HepG2 (cell line): ENCODE results near the gene USP40. TPM values are rescaled to one million over a fixed set of nuclear protein-coding genes. Genes with fewer than 3 reads are reported as not detected.

Experiments used
- ATAC-seq: fragments of 200-7000 bp; cut with Tn5 transposase; 3 replicates; pipeline ENCODE4 v1.9.1; 2020; ENCODE audit warnings: mild to moderate bottlenecking, moderate library complexity
- BruUV-seq: library from RNA; stranded (reverse); fragments of 400-500 nt; replicated peaks from 2 replicates; lab custom pipeline; 2021; lab: Mats Ljungman, UMichigan
- CTCF ChIA-PET: fragments of 300-600 bp; formaldehyde crosslinking; extraction: SDS; loops from one replicate; lab custom pipeline; 2021; ENCODE audit warnings: low total read pairs, inconsistent platforms, low intra/inter-chr PET ratio; lab: Yijun Ruan, JAX
- POLR2A ChIA-PET: fragments of 350-600 bp; sonication (Branson Sonifier 250); formaldehyde crosslinking; loops from one replicate; lab custom pipeline; 2020; ENCODE audit warnings: antibody characterized with exemption, inconsistent platforms; lab: Yijun Ruan, JAX
- DNase-seq: peaks from one replicate; pipeline ENCODE4 v3.0.0-alpha.2; 2015; ENCODE audit warnings: low spot score
- FAIRE-seq: peaks from 3 replicates; lab custom pipeline; 2011; peaks lifted over from hg19 to GRCh38; lab: Jason Lieb, UNC
- H2AFZ ChIP-seq: one replicate; pipeline ENCODE4 v1.6.1; 2011; ENCODE audit warnings: low read length, inconsistent platforms
- H3K27ac ChIP-seq: fragments of 300-600 bp; 3 replicates; pipeline ENCODE4 v1.8.0; 2011; ENCODE audit warnings: mixed run types, mild to moderate bottlenecking, mixed read lengths, low read length, inconsistent platforms; ENCODE audit not compliant: insufficient read depth; ENCODE audit errors: extremely low read length
- H3K27me3 ChIP-seq, 2 experiments: fragments of 200-600 bp in 1 of 2; 2 replicates in 1 of 2; 3 replicates in 1 of 2; pipeline versions ENCODE4 v1.6.0 to v1.8.0; 2011; ENCODE audit warnings: low read length in 2 of 2, mild to moderate bottlenecking in 2 of 2, moderate library complexity in 2 of 2, inconsistent platforms in 1 of 2; ENCODE audit not compliant: insufficient read depth in 2 of 2, control insufficient read depth in 1 of 2
- H3K36me3 ChIP-seq, 2 experiments: fragments of 200-600 bp in 1 of 2; replicated peaks in 1 of 2; 2 replicates in 1 of 2; 3 replicates in 1 of 2; pipeline versions ENCODE4 v1.5.1 to v1.8.0; 2011; ENCODE audit warnings: low read length in 2 of 2, inconsistent platforms in 1 of 2; ENCODE audit not compliant: insufficient read depth in 2 of 2, control insufficient read depth in 1 of 2
- H3K4me1 ChIP-seq: 2 replicates; pipeline ENCODE4 v1.5.1; 2012; ENCODE audit warnings: low read length, inconsistent platforms; ENCODE audit not compliant: insufficient read depth
- H3K4me2 ChIP-seq: 2 replicates; pipeline ENCODE4 v1.6.0; 2011; ENCODE audit warnings: low read depth, low read length, inconsistent platforms
- H3K4me3 ChIP-seq, 3 experiments: fragments of 200-600 bp in 1 of 3; sonication (generic), shearing (Covaris generic) in 1 of 3; replicated peaks in 1 of 3; 2 replicates each; pipeline ENCODE4 v1.5.1; 2011 to 2016; ENCODE audit warnings: low read length in 3 of 3, inconsistent platforms in 2 of 3, low read depth in 2 of 3, mild to moderate bottlenecking in 2 of 3, control low read depth in 1 of 3, mixed read lengths in 1 of 3; ENCODE audit not compliant: insufficient read depth in 1 of 3
- H3K79me2 ChIP-seq: one replicate; pipeline ENCODE4 v1.6.1; 2011; ENCODE audit warnings: low read length, inconsistent platforms; ENCODE audit not compliant: insufficient read depth
- H3K9ac ChIP-seq: 2 replicates; pipeline ENCODE4 v1.6.0; 2011; ENCODE audit warnings: mild to moderate bottlenecking, low read depth, low read length, inconsistent platforms; ENCODE audit not compliant: insufficient read depth
- H3K9me3 ChIP-seq: 2 replicates; pipeline ENCODE4 v1.5.1; 2012; ENCODE audit warnings: mild to moderate bottlenecking, low read length
- H4K20me1 ChIP-seq: 2 replicates; pipeline ENCODE4 v1.6.0; 2011; ENCODE audit warnings: inconsistent platforms, mild to moderate bottlenecking, low read length, moderate library complexity; ENCODE audit not compliant: insufficient read depth
- ASH2L ChIP-seq: fragments of 300-600, 200-600 bp; sonication (generic); IDR thresholded peaks from 2 replicates; pipeline ENCODE4 v1.7.0; 2017; ENCODE audit warnings: low read depth, mild to moderate bottlenecking, moderate library complexity, mixed read lengths, low read length; ENCODE audit not compliant: insufficient read length
- ATF7 ChIP-seq, 2 experiments: fragments of 450-650 bp in 1 of 2; sonication (generic) in 1 of 2; formaldehyde crosslinking in 1 of 2; IDR thresholded peaks; 2 replicates each; pipeline versions ENCODE4 v1.4.0 to v1.6.1; 2016 to 2020; ENCODE audit warnings: antibody characterized with exemption in 1 of 2, mild to moderate bottlenecking in 1 of 2, missing genetic modification reagents in 1 of 2
- BCLAF1 ChIP-seq: fragments of 450-650 bp; IDR thresholded peaks from 2 replicates; pipeline ENCODE4 v1.6.1; 2017; ENCODE audit warnings: mild to moderate bottlenecking
- FOSL1 ChIP-seq: sonication (generic); formaldehyde crosslinking; IDR thresholded peaks from 2 replicates; pipeline ENCODE4 v1.9.0; 2021; ENCODE audit warnings: missing genetic modification reagents, borderline replicate concordance
- KLF6 ChIP-seq: IDR thresholded peaks from 2 replicates; pipeline ENCODE4 v1.8.0; 2016; ENCODE audit warnings: missing biosample characterization, missing genetic modification reagents
- NFKB2 ChIP-seq: sonication (generic); formaldehyde crosslinking; IDR thresholded peaks from 2 replicates; pipeline ENCODE4 v1.4.0; 2020; ENCODE audit warnings: missing genetic modification reagents, borderline replicate concordance
- NR2C2 ChIP-seq: sonication (generic); formaldehyde crosslinking; IDR thresholded peaks from 2 replicates; pipeline ENCODE4 v1.4.0; 2020; ENCODE audit warnings: missing genetic modification reagents, mild to moderate bottlenecking, moderate library complexity, borderline replicate concordance
- NRL ChIP-seq: sonication (generic); formaldehyde crosslinking; IDR thresholded peaks from 2 replicates; pipeline ENCODE4 v1.5.0; 2020; ENCODE audit warnings: missing genetic modification reagents, mild to moderate bottlenecking, moderate library complexity, borderline replicate concordance
- POLR2AphosphoS2 ChIP-seq: IDR thresholded peaks from 2 replicates; pipeline ENCODE4 v1.6.1; 2011; ENCODE audit warnings: low read depth, low read length, improper control_type of control experiment
- PPARG ChIP-seq: conservative IDR thresholded peaks from 2 replicates; pipeline ENCODE4 v1.6.1; 2016; ENCODE audit warnings: missing biosample characterization, missing genetic modification reagents
- RAD51 ChIP-seq: fragments of 450-650 bp; IDR thresholded peaks from 2 replicates; pipeline ENCODE4 v1.6.1; 2016; ENCODE audit warnings: borderline replicate concordance
- RBAK ChIP-seq: sonication (generic); formaldehyde crosslinking; IDR thresholded peaks from 2 replicates; pipeline ENCODE4 v1.5.1; 2020; ENCODE audit warnings: mild to moderate bottlenecking, missing genetic modification reagents
- SALL2 ChIP-seq: sonication (generic); formaldehyde crosslinking; IDR thresholded peaks from 2 replicates; pipeline ENCODE4 v1.8.1; 2023; ENCODE audit warnings: mild to moderate bottlenecking, missing genetic modification reagents, inconsistent platforms
- SCMH1 ChIP-seq: sonication (generic); formaldehyde crosslinking; IDR thresholded peaks from 2 replicates; pipeline ENCODE4 v1.9.0; 2021; ENCODE audit warnings: missing genetic modification reagents, mild to moderate bottlenecking, borderline replicate concordance
- TRIM24 ChIP-seq: sonication (generic); formaldehyde crosslinking; IDR thresholded peaks from 2 replicates; pipeline ENCODE4 v1.8.0; 2022; ENCODE audit warnings: mild to moderate bottlenecking, missing genetic modification reagents
- ZC3H4 ChIP-seq: sonication (generic); formaldehyde crosslinking; IDR thresholded peaks from 2 replicates; pipeline ENCODE4 v1.4.0; 2020; ENCODE audit warnings: missing genetic modification reagents, borderline replicate concordance
- ZFP36 ChIP-seq: fragments of 150-350 bp; IDR thresholded peaks from 2 replicates; pipeline ENCODE4 v1.6.1; 2018; ENCODE audit warnings: borderline replicate concordance, low read length, low read depth; ENCODE audit not compliant: partially characterized antibody
- ZFYVE20 ChIP-seq: sonication (generic); formaldehyde crosslinking; IDR thresholded peaks from 2 replicates; pipeline ENCODE4 v1.8.0; 2023; ENCODE audit warnings: low read depth, mild to moderate bottlenecking, moderate library complexity, missing genetic modification reagents, borderline replicate concordance
- ZNF101 ChIP-seq: sonication (generic); formaldehyde crosslinking; IDR thresholded peaks from 2 replicates; pipeline ENCODE4 v1.4.0; 2020; ENCODE audit warnings: mild to moderate bottlenecking, low read depth, missing genetic modification reagents, borderline replicate concordance
- ZNF253 ChIP-seq: sonication (generic); formaldehyde crosslinking; IDR thresholded peaks from 2 replicates; pipeline ENCODE4 v1.8.0; 2022; ENCODE audit warnings: mild to moderate bottlenecking, missing genetic modification reagents, borderline replicate concordance
- ZNF263 ChIP-seq: sonication (generic); formaldehyde crosslinking; IDR thresholded peaks from 2 replicates; pipeline ENCODE4 v1.4.0; 2020; ENCODE audit warnings: missing genetic modification reagents
- ZNF496 ChIP-seq: sonication (generic); formaldehyde crosslinking; IDR thresholded peaks from 2 replicates; pipeline ENCODE4 v1.8.1; 2023; ENCODE audit warnings: mild to moderate bottlenecking, moderate library complexity, missing genetic modification reagents; ENCODE audit not compliant: insufficient replicate concordance
- ZNF558 ChIP-seq: sonication (generic); formaldehyde crosslinking; IDR thresholded peaks from 2 replicates; pipeline ENCODE4 v1.9.0; 2022; ENCODE audit warnings: mild to moderate bottlenecking, missing genetic modification reagents, borderline replicate concordance
- WGBS: methylation state at CpG from one replicate; pipeline ENCODE4 v1.1.6; 2017; ENCODE audit warnings: low lambda C conversion rate; 5-methylcytosine and 5-hydroxymethylcytosine counted together
- in situ Hi-C: cut with HindIII; loops from 2 replicates; pipeline ENCODE4 v1.10.0; 2017; ENCODE audit warnings: low pct_unique_long_range_greater_than_20kb; ENCODE audit not compliant: extremely low pct_ligation_motif_present
- intact Hi-C: fragments of 100-400 bp; cut with micrococcal nuclease; formaldehyde crosslinking; loops from one replicate; pipeline ENCODE4 v1.10.0; 2022; ENCODE audit not compliant: unreplicated experiment
- polyA plus RNA-seq, 8 experiments: library from polyadenylated mRNA; depleted of rRNA in 3 of 8; stranded (reverse) in 7 of 8; unstranded in 1 of 8; fragments of >200 nt; fragmentation: Illumina TruSeq in 4 of 8; extraction: Trizol in 4 of 8; gene quantifications; 2 replicates each; pipeline versions ENCODE4 v1.2.1 to v1.2.3, GENCODE V29; 2011 to 2016; ENCODE audit warnings: low read depth in 4 of 8, missing spikeins in 1 of 8, mixed read lengths in 1 of 8; ENCODE audit not compliant: insufficient read depth in 1 of 8
- total RNA-seq, 5 experiments: library from RNA; depleted of rRNA; stranded (reverse); fragments of >200 nt; fragmentation: Illumina TruSeq; extraction: Trizol; gene quantifications; 2 replicates each; pipeline ENCODE4 v1.2.3, GENCODE V29; 2016; ENCODE audit warnings: low read depth in 1 of 5

The USP40 gene
- total and polyA plus RNA-seq, 2 of the 13 experiments (the other 11 are each of a cell fraction or from before 2014, with no cell fraction given): 41.0 to 46.3 TPM

DNA sequence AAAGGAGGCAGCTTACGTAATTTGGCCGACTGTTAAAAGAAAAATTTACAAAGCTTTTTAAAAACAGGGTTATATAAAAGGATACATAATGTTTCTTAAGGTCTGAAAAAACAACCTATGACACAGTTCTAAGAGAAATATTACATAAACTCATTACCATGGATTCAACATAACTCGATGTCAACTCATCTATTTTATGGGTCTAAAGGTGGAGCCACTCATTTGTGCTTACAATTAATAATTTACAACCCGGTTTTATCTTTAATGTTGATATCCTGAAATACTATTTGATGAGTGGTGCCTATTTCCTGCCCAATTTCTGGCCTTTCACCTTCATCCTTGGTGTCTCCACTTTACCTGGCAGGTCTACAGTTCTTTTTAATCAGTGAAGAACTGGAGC lies 15.1 kb downstream of the USP40 start (continued):
- TF ChIP-seq NRL (CRISPR knock-in tag) (no peak), ZFYVE20 (CRISPR knock-in tag) (no peak), NFKB2 (CRISPR knock-in tag) (no peak), ZC3H4 (CRISPR knock-in tag) (no peak), ZNF253 (CRISPR knock-in tag) (no peak), ZFP36 (no peak), SCMH1 (CRISPR knock-in tag) (no peak)

GRCh38 chr2:233546774-233547173 lies 19.8 kb downstream of the USP40 start:
- Histone ChIP-seq H3K9me3 (no peaks in the 10 kb centered on the region), H3K27ac (no peak overlapping the region), H3K36me3 (peaks cover 7 to 13% of the 10 kb centered on the region in 2 experiments), H4K20me1 (no peaks in the 10 kb centered on the region), H3K27me3 (no peaks in the 10 kb centered on the region), H3K4me1 (peaks cover 8% of the 10 kb centered on the region; the same call in 1 of the 2 replicates), H3K4me2 (no peak overlapping the region), H2AFZ (no peak overlapping the region), H3K4me3 (no peak overlapping the region), H3K9ac (no peak overlapping the region), H3K79me2 (no peaks in the 10 kb centered on the region)
- DNase-seq (no peak), ATAC-seq (no peak), FAIRE-seq (no peak)
- intact Hi-C loops: no loop called here
- 99% methylated on average over 4 of the region's 4 CpGs for WGBS
- POLR2A ChIA-PET: no interaction called here
- BruUV-seq: no TSS peak
- CTCF ChIA-PET: no interaction called here
- in situ Hi-C loops: no loop called here
- TF ChIP-seq ASH2L (no peak), SALL2 (no peak), BCLAF1 (no peak), ATF7 (IDR thresholded peaks at IDR 0.05) (no peak), ATF7 (CRISPR knock-in tag; IDR thresholded peaks at IDR 0.05) (no peak), RAD51 (no peak), ZNF263 (no peak), KLF6 (no peak), ZNF496 (CRISPR knock-in tag) (no peak), PPARG (CRISPR knock-in tag) (no peak), RBAK (CRISPR knock-in tag) (no peak), POLR2AphosphoS2 (no peak), TRIM24 (CRISPR knock-in tag) (no peak), NR2C2 (CRISPR knock-in tag) (no peak), ZNF101 (CRISPR knock-in tag) (no peak), ZNF558 (no peak), ZC3H4 (CRISPR knock-in tag) (no peak), FOSL1 (CRISPR knock-in tag) (no peak)
